SH-SY5Y (cell line): ENCODE measurements around the gene PPP1R14C.

ENCODE experiments used
- GATA2 ChIP-seq: IDR thresholded peaks from 2 replicates; pipeline ENCODE4 v1.6.1; 2011; ENCODE audit warnings: mild to moderate bottlenecking, low read depth, low read length
- GATA3 ChIP-seq: IDR thresholded peaks from 2 replicates; pipeline ENCODE4 v1.6.1; 2011; ENCODE audit warnings: low read depth, mild to moderate bottlenecking, low read length, moderate library complexity

The PPP1R14C gene

DNA sequence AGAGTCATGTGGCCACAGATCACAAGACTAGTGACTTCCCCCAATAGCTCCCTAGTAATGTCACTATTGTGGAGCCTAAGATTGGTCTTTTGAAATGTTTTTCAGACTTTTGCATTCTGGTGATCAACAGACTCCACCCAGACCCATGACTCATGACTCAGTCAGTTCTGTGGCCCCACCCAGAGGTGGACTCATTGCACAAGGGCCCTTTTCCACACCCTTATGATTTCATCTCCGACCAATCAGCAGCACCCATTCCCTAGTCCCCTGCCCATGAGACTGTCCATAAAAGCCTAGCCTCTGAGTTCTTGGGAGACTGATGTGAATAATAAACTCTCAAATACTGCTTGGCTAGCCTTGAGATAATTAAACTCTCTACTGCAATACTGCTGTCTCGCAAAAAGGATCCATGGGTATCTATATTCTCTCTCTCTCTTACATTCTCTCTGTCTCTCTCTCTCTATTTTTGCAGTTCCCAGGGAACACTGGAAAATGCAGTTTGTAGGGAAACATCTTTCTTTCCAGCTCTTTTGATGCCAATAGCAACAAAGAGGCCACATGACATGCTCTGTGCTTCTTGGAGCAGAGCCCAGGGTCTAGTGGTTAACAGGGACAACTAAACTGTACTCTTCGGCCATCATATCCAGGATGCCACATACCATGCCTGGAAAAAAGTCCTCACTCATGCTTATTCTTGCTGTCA lies 154.6 kb downstream of the PPP1R14C start:
- TF ChIP-seq GATA3: no peak
- TF ChIP-seq GATA2: no peak

- TF ChIP-seq GATA3: no peak
- no peak for TF ChIP-seq GATA2
Observed at GRCh38 chr6:150298030-150298380, 155.2 kb downstream of the PPP1R14C start.

- TF ChIP-seq GATA2 (no peak), GATA3 (no peak)
Observed at GRCh38 chr6:150298676-150299075, 155.8 kb downstream of the PPP1R14C start.
